Suprapubic skin (tissue), 4 donors: Measurements from ENCODE around the gene RASGEF1C.

Experiments
- CTCF ChIP-seq, 2 donors: fragments of 200-600 bp in 1 of 2; fragments of 450-650 bp in 1 of 2; sonication (generic) in 1 of 2; IDR thresholded peaks; one replicate each; pipeline ENCODE4 v1.5.1; 2016 to 2019; ENCODE audit warnings: antibody characterized with exemption in 2 of 2, mild to moderate bottlenecking in 1 of 2, moderate library complexity in 1 of 2
- EP300 ChIP-seq: sonication (generic); formaldehyde crosslinking; IDR thresholded peaks from one replicate; pipeline ENCODE4 v1.6.1; 2017; ENCODE audit warnings: antibody characterized with exemption
- POLR2A ChIP-seq, 2 donors: fragments of 450-650 bp; IDR thresholded peaks; one replicate each; pipeline ENCODE4 v1.6.1; 2017; ENCODE audit warnings: antibody characterized with exemption in 2 of 2, mild to moderate bottlenecking in 2 of 2, moderate library complexity in 2 of 2
- POLR2AphosphoS5 ChIP-seq, 3 donors: sonication (generic); formaldehyde crosslinking; IDR thresholded peaks; one replicate each; pipeline ENCODE4 v1.6.1; 2017; ENCODE audit warnings: antibody characterized with exemption in 3 of 3

- TF ChIP-seq CTCF (IDR thresholded peaks at IDR 0.05): no peak
- no peak for TF ChIP-seq POLR2A (IDR thresholded peaks at IDR 0.05)
- TF ChIP-seq POLR2AphosphoS5 (IDR thresholded peaks at IDR 0.05): no peak
- no peak for TF ChIP-seq EP300
These were observed 90.6 kb downstream of the RASGEF1C start for GRCh38 chr5:180118391-180118791.
